Spleen (tissue), 7 donors: Measurements from ENCODE around the gene EFS.

Experiments used
- CTCF ChIP-seq, 11 experiments: fragments of 200-600 bp in 7 of 11; fragments of 450-650 bp in 4 of 11; sonication (generic) in 4 of 11; IDR thresholded peaks in 8 of 11; conservative IDR thresholded peaks in 3 of 11; 1 replicate in 7 of 11; 2 replicates in 4 of 11; pipeline versions ENCODE4 v1.4.0 to v1.8.0; 2016 to 2021; ENCODE audit warnings: antibody characterized with exemption in 11 of 11, inconsistent platforms in 4 of 11, mild to moderate bottlenecking in 1 of 11
- POLR2A ChIP-seq, 3 donors: fragments of 450-650 bp; IDR thresholded peaks; one replicate each; pipeline ENCODE4 v1.5.1; 2017; ENCODE audit warnings: antibody characterized with exemption in 3 of 3, mild to moderate bottlenecking in 1 of 3
- donor health status: DM: no; HTN: no; CAD: no; lungs with moderate emphysema.
- donor health status: DM: no; HTN: no; CAD: no.
- donor health status: DM: no; HTN: no; CAD: no.

DNA sequence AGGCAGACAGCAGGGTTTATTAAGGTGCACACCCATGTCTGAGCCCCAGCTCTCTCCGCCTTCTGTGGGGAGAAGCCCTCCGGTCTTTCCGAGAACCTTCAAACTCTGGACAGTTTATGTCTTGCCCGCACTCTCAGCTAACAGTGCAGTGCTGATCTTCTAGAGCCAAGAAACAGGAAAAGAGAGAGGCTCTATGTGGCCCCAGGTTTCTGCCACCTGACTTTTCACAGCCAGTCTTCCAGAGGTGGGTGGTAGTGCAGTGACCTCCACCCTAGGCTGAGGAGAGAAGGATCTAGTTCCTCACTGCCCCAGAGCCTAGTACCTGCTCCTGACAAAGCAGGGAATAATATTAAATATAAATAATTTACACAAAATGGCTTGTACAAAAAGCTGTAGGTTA is 8.3 kb downstream of the EFS start:
- TF ChIP-seq CTCF (IDR thresholded peaks at IDR 0.05 in 8 of 11, conservative IDR thresholded peaks at IDR 0.05 in 3 of 11): no peak
- TF ChIP-seq POLR2A (IDR thresholded peaks at IDR 0.05): no peak
